ENCODE data around the gene RETSAT. TPM values are rescaled to one million over a fixed set of nuclear protein-coding genes. Genes with fewer than 3 reads are reported as not detected.

Gene RETSAT
- total and polyA plus RNA-seq, 2 of the 13 experiments (the other 11 are each of a cell fraction or from before 2014, with no cell fraction given): 46.7 to 61.0 TPM

DNA sequence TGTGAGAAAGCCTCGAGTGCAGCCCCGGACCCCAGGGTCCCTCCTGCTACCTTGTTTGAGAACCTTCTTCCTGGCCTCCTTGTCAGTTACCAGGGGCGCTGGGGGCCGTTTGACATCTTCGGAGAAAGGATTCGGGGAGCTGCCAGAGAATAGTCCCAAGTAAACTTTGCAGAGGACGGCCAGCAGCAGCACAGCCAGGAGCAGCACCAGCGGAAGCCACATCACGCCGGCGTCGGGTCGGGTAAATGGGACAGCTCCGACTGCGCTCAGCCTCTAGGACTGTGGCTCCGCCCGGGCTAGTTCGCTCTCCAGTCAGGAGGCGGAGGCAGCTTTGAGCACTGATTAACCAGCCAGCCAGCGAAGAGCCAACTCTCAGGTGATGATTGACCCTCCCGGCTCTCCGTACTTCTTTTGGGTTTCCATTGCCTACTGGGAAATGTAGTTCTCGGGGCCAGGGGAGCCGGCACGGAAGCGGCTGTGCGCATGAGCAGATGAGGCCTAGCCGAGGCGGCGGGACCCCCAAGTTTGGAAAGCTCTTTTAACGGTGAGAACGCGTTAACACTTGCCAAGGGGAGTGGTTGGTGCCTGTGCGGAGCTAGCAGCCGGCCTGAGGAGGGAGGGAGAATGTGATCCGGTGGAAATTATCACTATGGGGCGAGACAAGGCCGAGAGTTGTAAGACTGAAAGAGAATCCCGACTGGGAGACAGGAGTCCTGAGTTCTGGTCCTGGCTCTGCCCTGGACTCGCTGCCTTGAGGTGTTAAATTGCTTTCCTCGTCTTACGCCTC lies at the start of gene RETSAT, which contains the start of gene ELMOD3 (continued):
- TF ChIP-seq, protein P1, sequence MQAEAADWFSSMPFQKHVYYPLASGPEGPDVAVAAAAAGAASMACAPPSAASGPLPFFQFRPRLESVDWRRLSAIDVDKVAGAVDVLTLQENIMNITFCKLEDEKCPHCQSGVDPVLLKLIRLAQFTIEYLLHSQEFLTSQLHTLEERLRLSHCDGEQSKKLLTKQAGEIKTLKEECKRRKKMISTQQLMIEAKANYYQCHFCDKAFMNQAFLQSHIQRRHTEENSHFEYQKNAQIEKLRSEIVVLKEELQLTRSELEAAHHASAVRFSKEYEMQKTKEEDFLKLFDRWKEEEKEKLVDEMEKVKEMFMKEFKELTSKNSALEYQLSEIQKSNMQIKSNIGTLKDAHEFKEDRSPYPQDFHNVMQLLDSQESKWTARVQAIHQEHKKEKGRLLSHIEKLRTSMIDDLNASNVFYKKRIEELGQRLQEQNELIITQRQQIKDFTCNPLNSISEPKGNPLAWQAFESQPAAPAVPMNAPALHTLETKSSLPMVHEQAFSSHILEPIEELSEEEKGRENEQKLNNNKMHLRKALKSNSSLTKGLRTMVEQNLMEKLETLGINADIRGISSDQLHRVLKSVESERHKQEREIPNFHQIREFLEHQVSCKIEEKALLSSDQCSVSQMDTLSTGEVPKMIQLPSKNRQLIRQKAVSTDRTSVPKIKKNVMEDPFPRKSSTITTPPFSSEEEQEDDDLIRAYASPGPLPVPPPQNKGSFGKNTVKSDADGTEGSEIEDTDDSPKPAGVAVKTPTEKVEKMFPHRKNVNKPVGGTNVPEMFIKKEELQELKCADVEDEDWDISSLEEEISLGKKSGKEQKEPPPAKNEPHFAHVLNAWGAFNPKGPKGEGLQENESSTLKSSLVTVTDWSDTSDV (CRISPR knock-in tag; IDR thresholded peaks at IDR 0.05): 0 out of 2 replicates have a peak, but pooled peaks have one; percentile 7
- peak; percentile 54; the same call in 1 of the 2 replicates for TF ChIP-seq ZNF12 (CRISPR knock-in tag; IDR thresholded peaks at IDR 0.05)
- peak; percentile 97 for TF ChIP-seq ELF4 (CRISPR knock-in tag; IDR thresholded peaks at IDR 0.05; ENCODE audit: borderline replicate concordance)
- TF ChIP-seq FOXK1 (CRISPR knock-in tag; IDR thresholded peaks at IDR 0.05; ENCODE audit: borderline replicate concordance, low read depth): peak; percentile 86; the same call in 1 of the 2 replicates
- peak; percentile 57; the same call in 1 of the 2 replicates for TF ChIP-seq ZNF891 (CRISPR knock-in tag; IDR thresholded peaks at IDR 0.05)
- no peak; the same call in 1 of the 2 replicates for TF ChIP-seq ZNF484 (CRISPR knock-in tag; IDR thresholded peaks at IDR 0.05; ENCODE audit: borderline replicate concordance, low read depth)
- TF ChIP-seq YEATS2 (CRISPR knock-in tag; IDR thresholded peaks at IDR 0.05; ENCODE audit: borderline replicate concordance): peak; percentile 89; the same call in 1 of the 2 replicates
- peak; percentile 99 for TF ChIP-seq ZNF510 (CRISPR knock-in tag; IDR thresholded peaks at IDR 0.05; ENCODE audit: low read depth)
- TF ChIP-seq, protein P2, sequence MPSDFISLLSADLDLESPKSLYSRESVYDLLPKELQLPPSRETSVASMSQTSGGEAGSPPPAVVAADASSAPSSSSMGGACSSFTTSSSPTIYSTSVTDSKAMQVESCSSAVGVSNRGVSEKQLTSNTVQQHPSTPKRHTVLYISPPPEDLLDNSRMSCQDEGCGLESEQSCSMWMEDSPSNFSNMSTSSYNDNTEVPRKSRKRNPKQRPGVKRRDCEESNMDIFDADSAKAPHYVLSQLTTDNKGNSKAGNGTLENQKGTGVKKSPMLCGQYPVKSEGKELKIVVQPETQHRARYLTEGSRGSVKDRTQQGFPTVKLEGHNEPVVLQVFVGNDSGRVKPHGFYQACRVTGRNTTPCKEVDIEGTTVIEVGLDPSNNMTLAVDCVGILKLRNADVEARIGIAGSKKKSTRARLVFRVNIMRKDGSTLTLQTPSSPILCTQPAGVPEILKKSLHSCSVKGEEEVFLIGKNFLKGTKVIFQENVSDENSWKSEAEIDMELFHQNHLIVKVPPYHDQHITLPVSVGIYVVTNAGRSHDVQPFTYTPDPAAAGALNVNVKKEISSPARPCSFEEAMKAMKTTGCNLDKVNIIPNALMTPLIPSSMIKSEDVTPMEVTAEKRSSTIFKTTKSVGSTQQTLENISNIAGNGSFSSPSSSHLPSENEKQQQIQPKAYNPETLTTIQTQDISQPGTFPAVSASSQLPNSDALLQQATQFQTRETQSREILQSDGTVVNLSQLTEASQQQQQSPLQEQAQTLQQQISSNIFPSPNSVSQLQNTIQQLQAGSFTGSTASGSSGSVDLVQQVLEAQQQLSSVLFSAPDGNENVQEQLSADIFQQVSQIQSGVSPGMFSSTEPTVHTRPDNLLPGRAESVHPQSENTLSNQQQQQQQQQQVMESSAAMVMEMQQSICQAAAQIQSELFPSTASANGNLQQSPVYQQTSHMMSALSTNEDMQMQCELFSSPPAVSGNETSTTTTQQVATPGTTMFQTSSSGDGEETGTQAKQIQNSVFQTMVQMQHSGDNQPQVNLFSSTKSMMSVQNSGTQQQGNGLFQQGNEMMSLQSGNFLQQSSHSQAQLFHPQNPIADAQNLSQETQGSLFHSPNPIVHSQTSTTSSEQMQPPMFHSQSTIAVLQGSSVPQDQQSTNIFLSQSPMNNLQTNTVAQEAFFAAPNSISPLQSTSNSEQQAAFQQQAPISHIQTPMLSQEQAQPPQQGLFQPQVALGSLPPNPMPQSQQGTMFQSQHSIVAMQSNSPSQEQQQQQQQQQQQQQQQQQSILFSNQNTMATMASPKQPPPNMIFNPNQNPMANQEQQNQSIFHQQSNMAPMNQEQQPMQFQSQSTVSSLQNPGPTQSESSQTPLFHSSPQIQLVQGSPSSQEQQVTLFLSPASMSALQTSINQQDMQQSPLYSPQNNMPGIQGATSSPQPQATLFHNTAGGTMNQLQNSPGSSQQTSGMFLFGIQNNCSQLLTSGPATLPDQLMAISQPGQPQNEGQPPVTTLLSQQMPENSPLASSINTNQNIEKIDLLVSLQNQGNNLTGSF (CRISPR knock-in tag; IDR thresholded peaks at IDR 0.05): no peak; the same call in none of the 2 replicates
- TF ChIP-seq, protein P3, sequence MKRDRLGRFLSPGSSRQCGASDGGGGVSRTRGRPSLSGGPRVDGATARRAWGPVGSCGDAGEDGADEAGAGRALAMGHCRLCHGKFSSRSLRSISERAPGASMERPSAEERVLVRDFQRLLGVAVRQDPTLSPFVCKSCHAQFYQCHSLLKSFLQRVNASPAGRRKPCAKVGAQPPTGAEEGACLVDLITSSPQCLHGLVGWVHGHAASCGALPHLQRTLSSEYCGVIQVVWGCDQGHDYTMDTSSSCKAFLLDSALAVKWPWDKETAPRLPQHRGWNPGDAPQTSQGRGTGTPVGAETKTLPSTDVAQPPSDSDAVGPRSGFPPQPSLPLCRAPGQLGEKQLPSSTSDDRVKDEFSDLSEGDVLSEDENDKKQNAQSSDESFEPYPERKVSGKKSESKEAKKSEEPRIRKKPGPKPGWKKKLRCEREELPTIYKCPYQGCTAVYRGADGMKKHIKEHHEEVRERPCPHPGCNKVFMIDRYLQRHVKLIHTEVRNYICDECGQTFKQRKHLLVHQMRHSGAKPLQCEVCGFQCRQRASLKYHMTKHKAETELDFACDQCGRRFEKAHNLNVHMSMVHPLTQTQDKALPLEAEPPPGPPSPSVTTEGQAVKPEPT (CRISPR knock-in tag; IDR thresholded peaks at IDR 0.05; ENCODE audit: low read depth): peak; percentile 91; the same call in 1 of the 2 replicates
- TF ChIP-seq SOX6 (IDR thresholded peaks at IDR 0.05): no peak
- TF ChIP-seq SOX6 (CRISPR knock-in tag; IDR thresholded peaks at IDR 0.05): peak; percentile 84
- TF ChIP-seq, protein P4, sequence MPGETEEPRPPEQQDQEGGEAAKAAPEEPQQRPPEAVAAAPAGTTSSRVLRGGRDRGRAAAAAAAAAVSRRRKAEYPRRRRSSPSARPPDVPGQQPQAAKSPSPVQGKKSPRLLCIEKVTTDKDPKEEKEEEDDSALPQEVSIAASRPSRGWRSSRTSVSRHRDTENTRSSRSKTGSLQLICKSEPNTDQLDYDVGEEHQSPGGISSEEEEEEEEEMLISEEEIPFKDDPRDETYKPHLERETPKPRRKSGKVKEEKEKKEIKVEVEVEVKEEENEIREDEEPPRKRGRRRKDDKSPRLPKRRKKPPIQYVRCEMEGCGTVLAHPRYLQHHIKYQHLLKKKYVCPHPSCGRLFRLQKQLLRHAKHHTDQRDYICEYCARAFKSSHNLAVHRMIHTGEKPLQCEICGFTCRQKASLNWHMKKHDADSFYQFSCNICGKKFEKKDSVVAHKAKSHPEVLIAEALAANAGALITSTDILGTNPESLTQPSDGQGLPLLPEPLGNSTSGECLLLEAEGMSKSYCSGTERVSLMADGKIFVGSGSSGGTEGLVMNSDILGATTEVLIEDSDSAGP (CRISPR knock-in tag; IDR thresholded peaks at IDR 0.05; ENCODE audit: borderline replicate concordance): peak; percentile 95
- TF ChIP-seq AKAP8 (CRISPR knock-in tag; IDR thresholded peaks at IDR 0.05): no peak
- peak; percentile 27; the same call in 1 of the 2 replicates for TF ChIP-seq STAG1 (CRISPR knock-in tag; IDR thresholded peaks at IDR 0.05)
- peak; percentile 34; the same call in 1 of the 2 replicates for TF ChIP-seq SNAPC2 (CRISPR knock-in tag; IDR thresholded peaks at IDR 0.05)
- TF ChIP-seq SIN3B (IDR thresholded peaks at IDR 0.05; ENCODE audit: low read length): peak; percentile 61; the same call in 1 of the 2 replicates

Measured in HepG2 (cell line).